ENCODE data around the gene CALD1. TPM values are rescaled to one million over a fixed set of nuclear protein-coding genes. Genes with fewer than 3 reads are reported as not detected.
A peak's percentile ranks its signal among the peaks of the same experiment; 100 is the strongest.

Gene CALD1
- total RNA-seq, 1 experiment from 2014 or later: 47.9 TPM

DNA sequence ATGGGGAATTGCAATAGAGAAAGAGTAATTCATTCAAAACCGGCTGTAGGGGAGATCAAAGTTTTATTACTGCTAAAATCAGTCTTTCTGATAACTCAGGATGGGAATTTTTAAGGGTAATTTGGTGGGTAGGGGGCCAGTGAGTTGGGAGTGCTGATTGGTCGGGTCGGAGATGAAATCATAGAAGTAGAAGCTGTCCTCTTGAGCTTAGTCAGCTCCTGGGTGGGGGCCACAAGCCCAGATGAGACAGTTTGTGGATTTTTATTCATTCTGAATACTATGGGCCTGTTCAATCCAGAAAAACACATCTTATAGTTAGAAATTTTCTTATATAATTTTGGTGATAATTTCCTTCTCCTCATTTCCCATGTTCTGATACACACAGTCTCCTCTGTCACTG is 25.4 kb downstream of the CALD1 start:
- peak; percentile 52 for DNase-seq (ENCODE audit: low spot score)
- intact Hi-C loops (cut with micrococcal nuclease; ENCODE audit: unreplicated experiment): no loop called here
- Histone ChIP-seq H3K4me3 (ENCODE audit: low read depth, low read length, poor library complexity, severe bottlenecking) (no peak overlapping the region), H3K4me1 (ENCODE audit: insufficient read depth, low read length, poor library complexity, severe bottlenecking) (peaks cover 27% of the 10 kb centered on the region), H3K36me3 (ENCODE audit: insufficient read depth, low read length, poor library complexity, severe bottlenecking) (no peaks in the 10 kb centered on the region), H3K9me3 (ENCODE audit: low read depth, low read length, poor library complexity, severe bottlenecking) (peaks cover 7% of the 10 kb centered on the region), H3K27ac (ENCODE audit: low read depth, low read length, poor library complexity, severe bottlenecking) (peak overlapping the region; percentile 83), H3K27me3 (replicated peaks; ENCODE audit: insufficient read depth, low read depth, low read length, poor library complexity) (no peaks in the 10 kb centered on the region)
- POLR2A ChIA-PET (ENCODE audit: low non-redundant PET): interaction anchor here (0.7 kb wide), 1 partner anchor 79 kb away, joined by 4 read pairs; no protein-coding TSS in a partner anchor
- CTCF ChIA-PET: no interaction called here
- TF ChIP-seq, protein P1, sequence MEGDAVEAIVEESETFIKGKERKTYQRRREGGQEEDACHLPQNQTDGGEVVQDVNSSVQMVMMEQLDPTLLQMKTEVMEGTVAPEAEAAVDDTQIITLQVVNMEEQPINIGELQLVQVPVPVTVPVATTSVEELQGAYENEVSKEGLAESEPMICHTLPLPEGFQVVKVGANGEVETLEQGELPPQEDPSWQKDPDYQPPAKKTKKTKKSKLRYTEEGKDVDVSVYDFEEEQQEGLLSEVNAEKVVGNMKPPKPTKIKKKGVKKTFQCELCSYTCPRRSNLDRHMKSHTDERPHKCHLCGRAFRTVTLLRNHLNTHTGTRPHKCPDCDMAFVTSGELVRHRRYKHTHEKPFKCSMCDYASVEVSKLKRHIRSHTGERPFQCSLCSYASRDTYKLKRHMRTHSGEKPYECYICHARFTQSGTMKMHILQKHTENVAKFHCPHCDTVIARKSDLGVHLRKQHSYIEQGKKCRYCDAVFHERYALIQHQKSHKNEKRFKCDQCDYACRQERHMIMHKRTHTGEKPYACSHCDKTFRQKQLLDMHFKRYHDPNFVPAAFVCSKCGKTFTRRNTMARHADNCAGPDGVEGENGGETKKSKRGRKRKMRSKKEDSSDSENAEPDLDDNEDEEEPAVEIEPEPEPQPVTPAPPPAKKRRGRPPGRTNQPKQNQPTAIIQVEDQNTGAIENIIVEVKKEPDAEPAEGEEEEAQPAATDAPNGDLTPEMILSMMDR (conservative IDR thresholded peaks at IDR 0.05; ENCODE audit: low read depth, low read length): no peak
- no peak for TF ChIP-seq EZH2 (IDR thresholded peaks at IDR 0.05; ENCODE audit: borderline replicate concordance, low read depth, low read length, poor library complexity, severe bottlenecking)
- no TSS peak for BruUV-seq (replicated peaks)

GRCh38 chr7:134806197-134806596 is 26.8 kb downstream of the CALD1 start:
- H3K27ac ChIP-seq (ENCODE audit: low read depth, low read length, poor library complexity, severe bottlenecking): no peak overlapping the region
- ChIA-PET CTCF (no interaction called here), POLR2A (ENCODE audit: low non-redundant PET) (no interaction called here)
- no peaks in the 10 kb centered on the region for H3K36me3 ChIP-seq (ENCODE audit: insufficient read depth, low read length, poor library complexity, severe bottlenecking)
- DNase-seq (ENCODE audit: low spot score): no peak
- BruUV-seq (replicated peaks): no TSS peak
- H3K4me3 ChIP-seq (ENCODE audit: low read depth, low read length, poor library complexity, severe bottlenecking): no peak overlapping the region
- intact Hi-C loops (cut with micrococcal nuclease; ENCODE audit: unreplicated experiment): no loop called here
- peaks cover 7% of the 10 kb centered on the region for H3K9me3 ChIP-seq (ENCODE audit: low read depth, low read length, poor library complexity, severe bottlenecking)
- no peak for TF ChIP-seq EZH2 (IDR thresholded peaks at IDR 0.05; ENCODE audit: borderline replicate concordance, low read depth, low read length, poor library complexity, severe bottlenecking)
- TF ChIP-seq, protein P1 (conservative IDR thresholded peaks at IDR 0.05; ENCODE audit: low read depth, low read length): no peak
- peaks cover 31% of the 10 kb centered on the region for H3K4me1 ChIP-seq (ENCODE audit: insufficient read depth, low read length, poor library complexity, severe bottlenecking)
- no peaks in the 10 kb centered on the region for H3K27me3 ChIP-seq (replicated peaks; ENCODE audit: insufficient read depth, low read depth, low read length, poor library complexity)

GRCh38 chr7:134809616-134810015 is 30.2 kb downstream of the CALD1 start:
- intact Hi-C loops (cut with micrococcal nuclease; ENCODE audit: unreplicated experiment): no loop called here
- POLR2A ChIA-PET (ENCODE audit: low non-redundant PET): interaction anchor here (0.7 kb wide), 1 partner anchor 25 kb away, joined by 4 read pairs; no protein-coding TSS in a partner anchor
- DNase-seq (ENCODE audit: low spot score): no peak

More at GRCh38 chr7:134809616-134810015, 30.2 kb downstream of the CALD1 start:
- Histone ChIP-seq H3K4me1 (ENCODE audit: insufficient read depth, low read length, poor library complexity, severe bottlenecking) (peaks cover 52% of the 10 kb centered on the region), H3K9me3 (ENCODE audit: low read depth, low read length, poor library complexity, severe bottlenecking) (no peaks in the 10 kb centered on the region), H3K4me3 (ENCODE audit: low read depth, low read length, poor library complexity, severe bottlenecking) (no peak overlapping the region), H3K36me3 (ENCODE audit: insufficient read depth, low read length, poor library complexity, severe bottlenecking) (no peaks in the 10 kb centered on the region), H3K27ac (ENCODE audit: low read depth, low read length, poor library complexity, severe bottlenecking) (no peak overlapping the region), H3K27me3 (replicated peaks; ENCODE audit: insufficient read depth, low read depth, low read length, poor library complexity) (no peaks in the 10 kb centered on the region)
- no peak for TF ChIP-seq EZH2 (IDR thresholded peaks at IDR 0.05; ENCODE audit: borderline replicate concordance, low read depth, low read length, poor library complexity, severe bottlenecking)
- TF ChIP-seq, protein P1 (conservative IDR thresholded peaks at IDR 0.05; ENCODE audit: low read depth, low read length): no peak
- no TSS peak for BruUV-seq (replicated peaks)
- CTCF ChIA-PET: no interaction called here
